BE2C (cell line): ENCODE results near the gene C2CD5.
A peak's percentile ranks its signal among the peaks of the same experiment; 100 is the strongest.

Source experiments
- DNase-seq: peaks from one replicate; pipeline ENCODE4 v3.0.0-alpha.2; 2020
- H3K27me3 ChIP-seq: fragments of 250-450 bp; sonication (Bioruptor Pico); 2 replicates; pipeline ENCODE4 v1.5.1; 2020; ENCODE audit warnings: mild to moderate bottlenecking
- H3K36me3 ChIP-seq: fragments of 250-450 bp; sonication (Bioruptor Pico); 2 replicates; pipeline ENCODE4 v1.5.1; 2020; ENCODE audit warnings: mild to moderate bottlenecking
- H3K4me1 ChIP-seq: fragments of 250-450 bp; sonication (Bioruptor Pico); 2 replicates; pipeline ENCODE4 v1.5.1; 2020
- H3K4me3 ChIP-seq: 2 replicates; pipeline ENCODE4 v1.5.1; 2011; ENCODE audit warnings: low read depth, low read length
- H3K9me3 ChIP-seq: fragments of 250-450 bp; sonication (Bioruptor Pico); 2 replicates; pipeline ENCODE4 v1.5.1; 2020
- TF ChIP-seq, protein P1 (sequence below): IDR thresholded peaks from 2 replicates; pipeline ENCODE4 v1.5.1; 2012; ENCODE audit warnings: mild to moderate bottlenecking, low read depth, low read length

Gene C2CD5

DNA sequence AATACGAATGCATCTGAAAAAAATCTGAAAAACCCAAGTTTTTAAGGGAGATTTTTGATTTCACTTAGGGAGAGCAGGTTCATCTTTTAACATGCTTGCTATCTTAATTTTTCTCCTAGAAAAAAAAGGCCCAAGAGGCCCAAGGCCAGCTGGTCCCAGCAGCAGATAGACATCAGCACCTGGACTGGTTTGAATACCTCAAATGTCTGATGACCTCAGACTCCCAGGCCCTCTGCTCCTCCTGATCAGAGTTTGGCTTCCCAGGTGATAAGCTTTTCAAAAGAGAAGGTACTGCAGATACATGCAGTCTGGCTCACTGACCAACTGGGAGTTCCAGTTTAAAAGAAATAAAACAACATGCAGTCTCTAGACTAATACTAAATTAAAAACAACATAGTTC is 82.6 kb downstream of the C2CD5 start:
- TF ChIP-seq, protein P1, sequence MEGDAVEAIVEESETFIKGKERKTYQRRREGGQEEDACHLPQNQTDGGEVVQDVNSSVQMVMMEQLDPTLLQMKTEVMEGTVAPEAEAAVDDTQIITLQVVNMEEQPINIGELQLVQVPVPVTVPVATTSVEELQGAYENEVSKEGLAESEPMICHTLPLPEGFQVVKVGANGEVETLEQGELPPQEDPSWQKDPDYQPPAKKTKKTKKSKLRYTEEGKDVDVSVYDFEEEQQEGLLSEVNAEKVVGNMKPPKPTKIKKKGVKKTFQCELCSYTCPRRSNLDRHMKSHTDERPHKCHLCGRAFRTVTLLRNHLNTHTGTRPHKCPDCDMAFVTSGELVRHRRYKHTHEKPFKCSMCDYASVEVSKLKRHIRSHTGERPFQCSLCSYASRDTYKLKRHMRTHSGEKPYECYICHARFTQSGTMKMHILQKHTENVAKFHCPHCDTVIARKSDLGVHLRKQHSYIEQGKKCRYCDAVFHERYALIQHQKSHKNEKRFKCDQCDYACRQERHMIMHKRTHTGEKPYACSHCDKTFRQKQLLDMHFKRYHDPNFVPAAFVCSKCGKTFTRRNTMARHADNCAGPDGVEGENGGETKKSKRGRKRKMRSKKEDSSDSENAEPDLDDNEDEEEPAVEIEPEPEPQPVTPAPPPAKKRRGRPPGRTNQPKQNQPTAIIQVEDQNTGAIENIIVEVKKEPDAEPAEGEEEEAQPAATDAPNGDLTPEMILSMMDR: no peak
- Histone ChIP-seq H3K9me3 (no peaks in the 10 kb centered on the region), H3K27me3 (no peaks in the 10 kb centered on the region), H3K4me3 (no peak overlapping the region), H3K36me3 (no peaks in the 10 kb centered on the region), H3K4me1 (no peaks in the 10 kb centered on the region; the same call in 1 of the 2 replicates)
- no peak for DNase-seq

DNA sequence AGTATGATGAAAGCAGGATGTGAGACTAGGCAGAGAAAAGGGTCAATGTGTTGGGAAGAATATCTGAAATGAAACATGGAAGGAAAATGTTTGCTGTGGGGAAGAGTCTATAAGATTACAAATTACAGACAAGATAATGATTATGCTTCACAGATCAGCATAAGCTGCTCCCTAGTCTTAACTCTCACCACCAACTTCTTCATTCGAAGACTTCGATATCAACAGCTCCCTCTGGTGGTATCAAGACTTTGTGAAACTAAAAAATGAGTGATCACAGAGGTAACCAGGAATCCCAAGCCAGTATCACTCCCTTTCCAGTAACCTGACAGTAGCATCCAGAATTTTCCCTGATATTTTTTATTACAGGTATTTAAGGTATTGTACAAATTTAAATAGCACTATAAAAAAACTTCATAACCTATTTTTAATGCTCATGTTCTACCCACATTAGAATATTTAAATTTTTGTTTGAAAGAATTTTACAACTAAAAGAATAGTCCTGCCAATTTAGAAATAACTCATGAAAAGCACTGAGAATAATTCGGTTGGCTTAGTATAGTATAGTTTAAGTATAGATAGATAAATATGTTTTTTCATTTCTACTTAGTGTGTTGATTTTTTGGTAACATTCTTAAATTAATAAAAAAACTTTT is 84.4 kb downstream of the C2CD5 start:
- DNase-seq: no peak

DNA sequence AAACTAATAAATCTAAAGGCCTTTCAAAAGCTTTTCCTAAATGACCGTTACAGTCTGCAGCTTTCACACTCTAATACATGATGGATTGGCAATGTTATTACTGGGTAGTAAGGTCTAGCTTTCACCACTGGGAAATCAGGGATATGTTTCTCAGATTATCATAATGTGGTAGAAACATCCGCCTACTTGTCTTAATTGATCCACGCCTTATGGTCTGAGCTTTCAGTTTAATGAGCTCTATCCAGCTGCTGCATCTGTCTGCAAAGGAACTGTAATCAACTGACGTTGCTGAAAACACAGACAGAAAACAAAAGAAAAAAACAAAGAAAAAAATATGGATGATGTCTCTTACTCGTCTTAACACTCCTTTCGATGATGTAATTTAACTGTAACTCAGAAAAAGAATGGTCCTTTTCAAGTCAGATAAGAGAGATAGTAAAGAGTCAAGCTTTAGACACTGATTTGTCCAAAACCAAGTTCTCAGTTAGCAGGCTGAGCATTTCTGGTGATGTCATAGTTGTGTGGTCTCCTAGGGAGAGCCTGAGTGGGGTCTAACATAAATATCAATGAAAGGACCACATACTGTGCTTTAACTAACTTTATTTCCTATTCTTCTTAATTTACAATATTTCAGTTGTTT is 85.9 kb downstream of the C2CD5 start:
- Histone ChIP-seq H3K27me3 (no peaks in the 10 kb centered on the region), H3K4me1 (no peaks in the 10 kb centered on the region; the same call in 1 of the 2 replicates), H3K36me3 (no peaks in the 10 kb centered on the region; the same call in 1 of the 2 replicates), H3K4me3 (no peak overlapping the region), H3K9me3 (no peaks in the 10 kb centered on the region)
- TF ChIP-seq, protein P1: no peak
- no peak for DNase-seq

More for the DNA sequence above, 84.4 kb downstream of the C2CD5 start:
- H3K9me3 ChIP-seq: no peaks in the 10 kb centered on the region
- H3K36me3 ChIP-seq: no peaks in the 10 kb centered on the region
- TF ChIP-seq, protein P1: peak; percentile 81
- no peak overlapping the region for H3K4me3 ChIP-seq
- H3K4me1 ChIP-seq: no peaks in the 10 kb centered on the region; the same call in 1 of the 2 replicates
- no peaks in the 10 kb centered on the region for H3K27me3 ChIP-seq

DNA sequence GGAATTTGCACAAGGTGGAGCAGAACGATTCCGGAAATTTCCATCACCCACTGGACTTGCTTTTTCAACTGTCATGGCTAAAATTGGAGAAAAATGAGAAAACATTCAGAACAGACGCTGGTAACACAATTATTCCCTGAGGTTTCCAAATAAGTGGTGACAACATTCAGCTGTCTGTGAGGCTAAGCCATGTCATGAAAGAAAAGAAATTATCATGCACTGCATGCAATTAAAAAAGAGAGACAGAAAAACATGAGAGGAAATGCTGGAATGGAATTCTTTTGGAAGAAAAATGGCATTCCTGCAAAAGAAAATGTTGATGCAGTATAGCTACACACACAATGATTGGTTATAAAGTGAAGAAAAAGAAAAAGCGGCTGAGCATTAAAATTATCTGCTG is 87.3 kb downstream of the C2CD5 start:
- no peak overlapping the region for H3K4me3 ChIP-seq
- TF ChIP-seq, protein P1: no peak

DNA sequence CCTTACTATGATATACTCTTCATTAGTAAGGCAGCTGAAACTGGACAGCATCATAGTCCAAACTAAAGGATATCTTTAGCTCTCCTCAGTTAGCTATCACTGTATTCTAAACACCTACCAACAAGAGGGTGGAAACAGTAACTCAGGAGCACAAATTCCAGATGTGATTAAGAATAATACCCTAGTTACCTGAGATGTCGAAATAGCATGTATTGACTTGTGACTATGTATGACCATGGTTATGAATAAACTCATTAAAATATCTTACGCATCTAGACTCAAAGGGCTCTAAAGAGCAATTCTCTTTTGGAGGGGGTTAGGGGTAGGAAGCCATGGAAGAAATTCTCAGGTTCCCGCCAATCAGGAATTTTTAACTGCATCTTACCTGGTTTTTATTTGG is 90.8 kb downstream of the C2CD5 start:
- no peaks in the 10 kb centered on the region; the same call in 1 of the 2 replicates for H3K36me3 ChIP-seq

More for the DNA sequence above, 87.3 kb downstream of the C2CD5 start:
- Histone ChIP-seq H3K9me3 (no peaks in the 10 kb centered on the region), H3K27me3 (no peaks in the 10 kb centered on the region), H3K4me1 (no peaks in the 10 kb centered on the region; the same call in 1 of the 2 replicates), H3K36me3 (no peaks in the 10 kb centered on the region; the same call in 1 of the 2 replicates)
- DNase-seq: no peak

More for the DNA sequence above, 90.8 kb downstream of the C2CD5 start:
- Histone ChIP-seq H3K4me3 (no peak overlapping the region), H3K27me3 (no peaks in the 10 kb centered on the region), H3K9me3 (no peaks in the 10 kb centered on the region), H3K4me1 (no peaks in the 10 kb centered on the region)
- TF ChIP-seq, protein P1: no peak
- DNase-seq: no peak
